Heart right ventricle (tissue), 16 donors: ENCODE measurements around the gene FBXW4. TPM values are rescaled to one million over a fixed set of nuclear protein-coding genes. Genes with fewer than 3 reads are reported as not detected.
A peak's percentile ranks its signal among the peaks of the same experiment; 100 is the strongest.

ENCODE experiments used
- ATAC-seq, 8 donors: fragments of 200-7000 bp; cut with Tn5 transposase; one replicate each; pipeline ENCODE4 v1.9.1; 2020; ENCODE audit warnings: mild to moderate bottlenecking in 8 of 8, moderate library complexity in 8 of 8, moderate number of reproducible peaks in 1 of 8
- DNase-seq, 2 donors: peaks; one replicate each; pipeline ENCODE4 v3.0.0-alpha.2; 2020
- H3K27ac ChIP-seq, 10 donors: fragments of 200-600 bp; sonication (generic) in 2 of 10; one replicate each; pipeline versions ENCODE4 v1.5.0 to v1.8.0; 2020 to 2022; ENCODE audit warnings: mild to moderate bottlenecking in 3 of 10
- H3K27me3 ChIP-seq, 7 donors: fragments of 200-600 bp; one replicate each; pipeline ENCODE4 v1.8.0; 2021 to 2022; ENCODE audit warnings: mild to moderate bottlenecking in 2 of 7
- H3K36me3 ChIP-seq, 9 donors: fragments of 200-600 bp; sonication (generic) in 1 of 9; one replicate each; pipeline versions ENCODE4 v1.5.0 to v1.8.0; 2020 to 2022; ENCODE audit warnings: mild to moderate bottlenecking in 2 of 9
- H3K4me1 ChIP-seq, 9 donors: fragments of 200-600 bp; sonication (generic) in 1 of 9; one replicate each; pipeline versions ENCODE4 v1.5.0 to v1.8.0; 2020 to 2022; ENCODE audit warnings: mild to moderate bottlenecking in 4 of 9
- H3K4me3 ChIP-seq, 10 donors: fragments of 200-600 bp; sonication (generic) in 2 of 10; one replicate each; pipeline versions ENCODE4 v1.5.0 to v1.8.0; 2020 to 2022; ENCODE audit warnings: mild to moderate bottlenecking in 7 of 10, moderate library complexity in 2 of 10
- H3K9me3 ChIP-seq, 11 donors: fragments of 200-600 bp in 10 of 11; sonication (generic) in 2 of 11; one replicate each; pipeline versions ENCODE4 v1.5.0 to v1.8.0; 2013 to 2022; ENCODE audit warnings: mild to moderate bottlenecking in 2 of 11, control low read depth in 1 of 11, moderate library complexity in 1 of 11
- WGBS, 2 donors: extraction: QIAGEN DNeasy Blood & Tissue Kit; methylation state at CpG; one replicate each; pipeline ENCODE4 v1.1.7; 2013; ENCODE audit warnings: inconsistent platforms in 1 of 2; 5-methylcytosine and 5-hydroxymethylcytosine counted together
- intact Hi-C, 10 donors: fragments of 100-400 bp; cut with DNase I; formaldehyde crosslinking; loops; one replicate each; pipeline versions ENCODE4 v1.11.1 to v1.14.2; 2022
- polyA plus RNA-seq, 2 donors: library from polyadenylated mRNA; stranded (reverse); fragments of 200-250 nt; gene quantifications; one replicate each; pipeline ENCODE4 v1.2.3, GENCODE V29; 2013
- total RNA-seq, 10 donors: library from RNA; stranded (reverse); fragmentation: NEBNext Ultra II Directional in 3 of 10; extraction: Animal tissue kit (Norgen Biotek cat#: 25700) in 3 of 10; gene quantifications; one replicate each; pipeline versions ENCODE4 v1.2.1 to v1.2.4, GENCODE V29; 2021 to 2023
- TF ChIP-seq, protein P1 (sequence below), 9 donors: fragments of 200-600 bp; sonication (generic) in 2 of 9; IDR thresholded peaks; one replicate each; pipeline versions ENCODE4 v1.5.0 to v1.8.0; 2021 to 2022; ENCODE audit warnings: antibody characterized with exemption in 9 of 9, mild to moderate bottlenecking in 5 of 9, moderate library complexity in 1 of 9
- donor health status: Arrhythmogenic right ventricular cardiomyopathy.
- donor health status: ischemic (EF 13 %, LVEDD 7.1; RV severe dilation, severe dysfunction).
- donor health status: healthy with polysubstance abuse.
- donor health status: DM: no; HTN: yes; CAD: no.
- donor health status: DM: no; HTN: no; CAD: no.
- donor health status: ischemic (EF 25% LVEDD 6.9; RV normal size, moderate dysfunction).
- donor health status: ischemic (EF 25% LVEDD 5.7; RV mildly dilated, moderate dysfunction).
- donor health status: healthy.
- donor health status: DM: yes; HTN: yes; CAD: no.
- donor health status: Ischemic cardiomyopathy.
- donor health status: ischemic (EF 35%, LVEDD 5.7; RV mildly dilated, moderate dysfunction).
- donor health status: nonischemic (EF 11% LVEDD 7.7; RV severe dilation, severe dysfunction).
- donor health status: DM: yes; HTN: yes; CAD: no.
- donor health status: PGD.
- donor health status: ischemic (EF 29% LVEDD 5.4; RV normal size, mild dysfunction).
- donor health status: nonischemic (EF 23%, LVEDD 6.1; RV moderate dilation, normal function).

The FBXW4 gene
- total and polyA plus RNA-seq, 12 donors: 31.8 to 118 (median 92.1) TPM

DNA sequence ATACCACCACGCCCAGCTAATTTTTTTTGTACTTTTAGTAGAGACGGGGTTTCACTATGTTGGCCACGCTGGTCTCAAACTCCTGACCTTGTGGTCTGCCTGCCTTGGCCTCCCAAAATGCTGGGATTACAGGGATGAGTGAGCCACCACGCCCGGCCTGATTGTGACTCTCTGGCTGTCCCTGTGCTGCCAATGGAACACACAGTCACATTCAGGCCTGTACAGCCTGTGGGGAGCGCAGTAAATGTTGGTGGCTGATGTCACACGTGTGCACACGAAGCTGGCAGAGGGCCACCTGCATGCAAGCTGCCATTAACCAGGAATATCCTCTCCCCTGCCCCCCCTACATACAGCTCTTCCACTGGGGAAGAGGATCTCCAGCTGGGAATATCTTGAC is 129.0 kb downstream of the FBXW4 start:
- Histone ChIP-seq H3K27me3 (peaks cover 7 to 75% (median 55%) of the 10 kb centered on the region in 7 donors), H3K9me3 (no peaks in the 10 kb centered on the region), H3K27ac (no peak overlapping the region), H3K4me3 (peak overlapping the region in 2 of 10 donors; percentile 19 to 42), H3K36me3 (no peaks in the 10 kb centered on the region), H3K4me1 (peaks cover 8 to 27% (median 21%) of the 10 kb centered on the region in 9 donors)
- DNase-seq (no peak), ATAC-seq (no peak)
- intact Hi-C loops: loop anchor here in 8 of 10 donors (5.0 to 10.0 kb wide), 6 partner anchors 261 to 349 kb away; no protein-coding TSS in a partner anchor
- TF ChIP-seq, protein P1, sequence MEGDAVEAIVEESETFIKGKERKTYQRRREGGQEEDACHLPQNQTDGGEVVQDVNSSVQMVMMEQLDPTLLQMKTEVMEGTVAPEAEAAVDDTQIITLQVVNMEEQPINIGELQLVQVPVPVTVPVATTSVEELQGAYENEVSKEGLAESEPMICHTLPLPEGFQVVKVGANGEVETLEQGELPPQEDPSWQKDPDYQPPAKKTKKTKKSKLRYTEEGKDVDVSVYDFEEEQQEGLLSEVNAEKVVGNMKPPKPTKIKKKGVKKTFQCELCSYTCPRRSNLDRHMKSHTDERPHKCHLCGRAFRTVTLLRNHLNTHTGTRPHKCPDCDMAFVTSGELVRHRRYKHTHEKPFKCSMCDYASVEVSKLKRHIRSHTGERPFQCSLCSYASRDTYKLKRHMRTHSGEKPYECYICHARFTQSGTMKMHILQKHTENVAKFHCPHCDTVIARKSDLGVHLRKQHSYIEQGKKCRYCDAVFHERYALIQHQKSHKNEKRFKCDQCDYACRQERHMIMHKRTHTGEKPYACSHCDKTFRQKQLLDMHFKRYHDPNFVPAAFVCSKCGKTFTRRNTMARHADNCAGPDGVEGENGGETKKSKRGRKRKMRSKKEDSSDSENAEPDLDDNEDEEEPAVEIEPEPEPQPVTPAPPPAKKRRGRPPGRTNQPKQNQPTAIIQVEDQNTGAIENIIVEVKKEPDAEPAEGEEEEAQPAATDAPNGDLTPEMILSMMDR (IDR thresholded peaks at IDR 0.05): no peak
- 59 to 62% methylated on average over 8 of the region's 8 CpGs for WGBS, 2 donors

DNA sequence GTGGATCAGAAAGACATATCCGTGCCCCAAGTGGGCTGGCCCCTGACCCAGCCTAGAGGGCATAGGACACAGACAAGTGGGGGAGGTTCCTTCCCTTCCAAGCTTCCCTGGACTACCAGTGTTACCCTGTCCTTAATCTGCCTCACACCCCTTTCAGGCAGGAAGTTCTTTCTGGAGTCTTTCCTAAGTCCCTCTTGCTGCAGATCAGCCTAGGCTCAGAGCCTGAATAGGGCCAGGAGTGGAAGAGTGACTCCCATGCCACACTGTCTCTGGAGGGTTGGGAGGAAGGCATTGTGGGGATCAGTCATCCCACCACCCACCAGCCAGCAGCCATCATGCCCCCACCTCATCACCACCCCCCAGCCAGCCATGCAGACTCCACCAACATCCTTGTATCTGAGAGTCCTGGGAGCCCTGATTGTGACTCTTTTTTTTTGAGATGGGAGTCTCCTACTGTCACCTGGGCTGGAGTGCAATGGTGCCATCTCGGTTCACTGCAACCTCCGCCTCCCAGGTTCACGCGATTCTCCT is 129.5 kb downstream of the FBXW4 start:
- no peak for ATAC-seq
- intact Hi-C loops: loop anchor here in 8 of 10 donors (5.0 to 10.0 kb wide), 6 partner anchors 261 to 348 kb away; no protein-coding TSS in a partner anchor
- no peak for DNase-seq
- TF ChIP-seq, protein P1 (IDR thresholded peaks at IDR 0.05): no peak
- Histone ChIP-seq H3K4me1 (peaks cover 5 to 22% (median 16%) of the 10 kb centered on the region in 9 donors), H3K9me3 (no peaks in the 10 kb centered on the region), H3K36me3 (no peaks in the 10 kb centered on the region), H3K27ac (no peak overlapping the region), H3K27me3 (peaks cover 7 to 75% (median 55%) of the 10 kb centered on the region in 7 donors), H3K4me3 (no peak overlapping the region)
- WGBS, 2 donors: 86 to 87% methylated on average over 5 of the region's 5 CpGs

DNA sequence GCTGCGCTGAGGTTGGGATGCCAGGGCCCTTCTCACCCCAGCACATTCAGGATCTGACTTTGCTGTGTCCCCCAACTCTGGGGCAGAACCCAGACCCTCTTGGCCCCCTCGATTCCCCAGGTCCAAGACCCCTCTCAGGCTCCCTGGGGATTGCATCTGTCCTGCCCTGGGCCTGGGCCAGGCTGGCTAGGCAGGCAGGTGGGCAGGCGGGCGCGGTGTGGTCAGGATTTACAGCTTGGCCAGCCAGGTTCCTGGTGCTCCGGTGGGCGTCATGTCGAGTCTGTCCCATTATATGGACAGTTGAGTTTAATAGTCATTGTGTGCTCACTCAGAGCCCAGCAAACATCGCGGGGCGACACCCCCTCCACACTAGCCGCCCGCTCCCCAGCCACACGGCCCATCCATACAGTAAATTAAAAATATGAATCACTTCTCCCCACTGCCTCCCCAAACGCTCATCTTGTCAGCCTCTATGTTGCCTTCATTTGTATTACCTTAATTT is 130.4 kb downstream of the FBXW4 start:
- intact Hi-C loops: loop anchor here in 8 of 10 donors (10.0 kb wide), 4 partner anchors 260 to 290 kb away; no protein-coding TSS in a partner anchor
- no peak for DNase-seq
- no peak overlapping the region for H3K4me3 ChIP-seq
- no peak for ATAC-seq
- TF ChIP-seq, protein P1 (IDR thresholded peaks at IDR 0.05): no peak
- peaks cover 0 to 14% (median 9%) of the 10 kb centered on the region in 9 donors for H3K4me1 ChIP-seq
- no peak overlapping the region for H3K27ac ChIP-seq
- 88 to 91% methylated on average over 15 of the region's 15 CpGs for WGBS, 2 donors
- H3K36me3 ChIP-seq: no peaks in the 10 kb centered on the region
- H3K27me3 ChIP-seq: peaks cover 2 to 69% (median 50%) of the 10 kb centered on the region in 7 donors
- H3K9me3 ChIP-seq: no peaks in the 10 kb centered on the region

DNA sequence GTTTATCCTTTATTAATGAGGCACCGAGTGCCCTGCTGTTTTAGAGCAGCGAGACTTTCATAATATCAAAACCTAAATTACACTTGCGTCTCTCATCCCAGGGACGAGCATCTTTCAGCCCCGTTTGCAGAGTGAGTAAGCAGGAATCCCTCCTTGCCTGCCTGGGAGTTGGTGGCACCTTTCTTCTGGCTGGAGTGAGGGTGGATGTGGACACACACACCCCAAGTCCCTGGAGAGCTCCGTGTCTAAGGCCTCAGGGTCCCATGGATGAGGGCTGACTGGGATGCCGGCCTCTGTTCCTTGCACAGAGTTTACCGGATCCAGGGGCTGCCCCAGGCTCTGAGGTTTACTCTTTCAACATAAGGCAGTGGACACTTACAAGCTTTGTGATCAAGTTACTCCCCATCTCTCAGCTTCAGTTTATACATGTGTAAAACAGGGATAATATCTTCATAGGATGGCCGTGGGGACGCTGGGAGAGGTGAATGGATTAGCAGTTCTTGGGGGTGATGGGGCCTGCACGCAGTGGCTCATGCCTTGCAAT is 131.4 kb downstream of the FBXW4 start:
- DNase-seq: no peak
- TF ChIP-seq, protein P1 (IDR thresholded peaks at IDR 0.05): no peak
- Histone ChIP-seq H3K27ac (no peak overlapping the region), H3K36me3 (no peaks in the 10 kb centered on the region), H3K9me3 (no peaks in the 10 kb centered on the region), H3K4me1 (peaks cover 0 to 12% (median 8%) of the 10 kb centered on the region in 9 donors), H3K4me3 (no peak overlapping the region), H3K27me3 (peaks cover 0 to 59% (median 40%) of the 10 kb centered on the region in 7 donors)
- intact Hi-C loops: loop anchor here in 8 of 10 donors (10.0 kb wide), 4 partner anchors 259 to 289 kb away; no protein-coding TSS in a partner anchor
- ATAC-seq: no peak
- 75 to 79% methylated on average over 11 of the region's 11 CpGs for WGBS, 2 donors
